ENCODE results near the gene SPRTN.
A peak's percentile ranks its signal among the peaks of the same experiment; 100 is the strongest.

Gene SPRTN

DNA sequence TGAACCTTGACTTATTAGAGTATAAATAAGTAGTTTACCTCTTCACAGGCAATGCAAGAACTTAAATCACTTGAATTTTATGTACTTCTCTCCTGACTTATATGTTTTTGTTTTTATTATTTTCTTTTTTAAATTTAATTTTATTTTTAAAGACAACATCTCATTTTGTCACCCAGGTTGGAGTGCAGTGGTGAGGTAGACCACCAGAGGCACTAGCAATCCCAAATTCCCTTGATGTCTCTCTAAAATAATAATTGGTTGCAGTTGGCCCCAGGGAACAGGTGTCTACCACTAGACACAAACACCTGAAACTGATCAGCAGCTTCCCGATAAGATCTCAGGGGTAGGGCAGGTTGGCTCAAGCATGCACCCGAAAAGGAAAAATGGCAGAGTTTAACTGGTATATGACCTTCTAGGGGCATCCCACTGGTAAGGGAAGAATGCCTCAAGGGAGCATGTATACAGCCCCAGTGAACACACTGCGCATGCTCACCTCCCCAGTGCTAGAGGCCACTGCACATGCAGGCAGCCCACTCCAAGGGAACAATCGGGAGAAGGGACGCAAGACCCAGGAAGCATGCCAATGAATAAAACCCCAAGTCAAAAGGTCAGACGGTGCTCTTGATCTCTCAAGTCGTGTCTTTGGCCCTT is 15.1 kb upstream of the SPRTN start:
- TF ChIP-seq CTCF (IDR thresholded peaks at IDR 0.05; ENCODE audit: insufficient read depth, low read depth, low read length, missing control alignments) = no peak
- DNase-seq (ENCODE audit: low read depth) = no peak
- H3K4me3 ChIP-seq (ENCODE audit: low read depth, low read length) = no peak overlapping the region

DNA sequence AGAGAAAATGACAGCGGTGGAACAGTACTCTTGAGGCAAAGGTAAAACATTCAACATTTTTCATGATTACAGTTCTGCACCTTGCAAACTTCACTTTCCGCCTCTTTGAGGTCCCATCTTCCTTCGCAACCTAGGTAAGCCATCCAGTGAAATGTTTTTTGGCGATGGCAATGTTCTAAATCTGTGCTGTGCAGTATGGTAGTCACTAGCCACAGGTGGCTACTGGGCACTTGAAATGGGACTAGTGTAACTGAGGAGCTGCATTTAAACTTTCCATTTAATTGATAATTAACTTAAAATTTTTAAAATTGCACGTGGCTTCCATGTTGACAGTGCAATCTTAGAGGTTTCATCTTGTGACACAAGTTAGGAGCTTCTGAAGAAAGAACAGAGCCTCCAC is 13.4 kb upstream of the SPRTN start:
- no peak overlapping the region for H3K4me3 ChIP-seq (ENCODE audit: low read depth, low read length)
- DNase-seq (ENCODE audit: low read depth) = no peak

GRCh38 chr1:231326248-231326647 is 11.8 kb upstream of the SPRTN start:
- H3K4me3 ChIP-seq (ENCODE audit: low read depth, low read length) = no peak overlapping the region
- no peak for TF ChIP-seq CTCF (IDR thresholded peaks at IDR 0.05; ENCODE audit: insufficient read depth, low read depth, low read length, missing control alignments)
- no peak for DNase-seq (ENCODE audit: low read depth)

More for the DNA sequence above, 13.4 kb upstream of the SPRTN start:
- no peak for TF ChIP-seq CTCF (IDR thresholded peaks at IDR 0.05; ENCODE audit: insufficient read depth, low read depth, low read length, missing control alignments)

DNA sequence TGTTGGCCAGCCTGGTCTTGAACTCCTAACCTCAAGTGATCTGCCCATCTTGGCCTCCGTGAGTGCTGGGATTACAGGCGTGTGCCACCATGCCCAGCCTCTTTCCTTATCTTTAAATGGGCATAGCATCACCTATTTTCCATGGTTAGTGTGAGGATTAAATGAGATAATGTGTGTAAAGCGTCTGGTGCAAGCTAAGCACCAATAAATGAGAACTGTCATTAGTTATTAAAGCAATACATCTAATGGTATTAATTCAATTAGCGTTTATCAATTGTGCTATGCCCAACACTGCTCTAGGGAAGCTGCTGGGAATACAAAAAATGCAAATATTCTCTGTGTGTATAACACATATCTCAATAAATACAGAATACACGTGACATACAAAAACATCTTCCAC is 10.5 kb upstream of the SPRTN start:
- H3K4me3 ChIP-seq (ENCODE audit: low read depth, low read length) = no peak overlapping the region
- TF ChIP-seq CTCF (IDR thresholded peaks at IDR 0.05; ENCODE audit: insufficient read depth, low read depth, low read length, missing control alignments) = no peak
- no peak for DNase-seq (ENCODE audit: low read depth)

DNA sequence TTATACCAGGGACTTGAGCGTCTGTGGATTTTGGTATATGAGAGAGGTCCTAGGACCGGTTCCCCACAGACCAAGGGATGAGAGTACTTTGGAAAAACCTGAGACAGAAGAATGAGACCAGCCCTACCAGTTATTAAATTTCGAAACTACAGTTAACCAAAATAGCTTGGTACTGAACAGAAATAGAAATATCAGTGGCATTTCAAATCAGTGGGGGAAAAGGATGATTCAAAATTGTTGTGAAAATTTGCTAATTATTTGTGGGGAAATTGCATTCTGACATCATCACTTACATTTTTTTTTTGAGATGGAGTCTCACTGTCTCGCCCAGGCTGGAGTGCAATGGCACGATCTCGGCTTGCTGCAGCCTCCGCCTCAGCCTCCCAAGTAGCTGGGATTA is 8.6 kb upstream of the SPRTN start:
- DNase-seq (ENCODE audit: low read depth) = peak; percentile 14
- no peak for TF ChIP-seq CTCF (IDR thresholded peaks at IDR 0.05; ENCODE audit: insufficient read depth, low read depth, low read length, missing control alignments)
- no peak overlapping the region for H3K4me3 ChIP-seq (ENCODE audit: low read depth, low read length)

GRCh38 chr1:231332761-231333160 is 5.3 kb upstream of the SPRTN start:
- H3K4me3 ChIP-seq (ENCODE audit: low read depth, low read length) = no peak overlapping the region
- TF ChIP-seq CTCF (IDR thresholded peaks at IDR 0.05; ENCODE audit: insufficient read depth, low read depth, low read length, missing control alignments) = no peak
- no peak for DNase-seq (ENCODE audit: low read depth)

GRCh38 chr1:231334079-231334666 is 3.9 kb upstream of the SPRTN start:
- H3K4me3 ChIP-seq (ENCODE audit: low read depth, low read length) = peak overlapping the region; percentile 64
- peak; percentile 53 for DNase-seq (ENCODE audit: low read depth)
- no peak for TF ChIP-seq CTCF (IDR thresholded peaks at IDR 0.05; ENCODE audit: insufficient read depth, low read depth, low read length, missing control alignments)
